Vagina (tissue), 2 donors: ENCODE measurements around the gene PLBD1. TPM values are rescaled to one million over a fixed set of nuclear protein-coding genes. Genes with fewer than 3 reads are reported as not detected.

Experiments used
- DNase-seq, 2 donors: peaks; one replicate each; pipeline ENCODE4 v3.0.0-alpha.2; 2017; ENCODE audit errors: extremely low spot score in 2 of 2
- H3K27ac ChIP-seq: fragments of 200-600 bp; sonication (generic); one replicate; pipeline ENCODE4 v1.5.1; 2019
- H3K27me3 ChIP-seq: fragments of 200-600 bp; sonication (generic); one replicate; pipeline ENCODE4 v1.5.1; 2019
- H3K36me3 ChIP-seq, 2 donors: fragments of 200-600 bp; sonication (generic); one replicate each; pipeline ENCODE4 v1.5.1; 2017 to 2019
- H3K4me1 ChIP-seq: fragments of 200-600 bp; sonication (generic); one replicate; pipeline ENCODE4 v1.5.1; 2019
- H3K4me3 ChIP-seq, 2 donors: fragments of 200-600 bp; sonication (generic); 1 replicate in 1 of 2; 2 replicates in 1 of 2; pipeline ENCODE4 v1.5.1; 2016 to 2019
- H3K9me3 ChIP-seq: fragments of 200-600 bp; sonication (generic); one replicate; pipeline ENCODE4 v1.5.1; 2019
- CTCF ChIP-seq, 3 experiments: fragments of 450-650 bp in 2 of 3; fragments of 200-600 bp in 1 of 3; sonication (generic) in 1 of 3; IDR thresholded peaks; one replicate each; pipeline ENCODE4 v1.5.1; 2017 to 2019; ENCODE audit warnings: antibody characterized with exemption in 3 of 3, mild to moderate bottlenecking in 2 of 3, moderate library complexity in 2 of 3
- POLR2A ChIP-seq, 2 donors: fragments of 450-650 bp; IDR thresholded peaks; one replicate each; pipeline ENCODE4 v1.6.1; 2017; ENCODE audit warnings: antibody characterized with exemption in 2 of 2, mild to moderate bottlenecking in 2 of 2, moderate library complexity in 2 of 2
- POLR2AphosphoS5 ChIP-seq, 2 donors: sonication (generic); formaldehyde crosslinking; IDR thresholded peaks; one replicate each; pipeline ENCODE4 v1.9.0; 2017; ENCODE audit warnings: antibody characterized with exemption in 2 of 2, mild to moderate bottlenecking in 2 of 2, low read depth in 1 of 2; ENCODE audit not compliant: insufficient read depth in 1 of 2
- intact Hi-C: fragments of 100-400 bp; cut with DNase I; formaldehyde crosslinking; loops from one replicate; pipeline ENCODE4 v1.15.1; 2023
- total RNA-seq: library from RNA; depleted of rRNA; stranded (reverse); fragments of >200 nt; gene quantifications from one replicate; pipeline ENCODE4 v1.2.3, GENCODE V29; 2016

Gene PLBD1
- total RNA-seq, 1 donor from 2014 or later, result 29.0 TPM

GRCh38 chr12:14514946-14515345 lies 52.7 kb downstream of the PLBD1 start:
- Histone ChIP-seq H3K9me3 (no peaks in the 10 kb centered on the region), H3K27me3 (no peaks in the 10 kb centered on the region), H3K4me3 (no peak overlapping the region), H3K4me1 (no peaks in the 10 kb centered on the region), H3K36me3 (no peaks in the 10 kb centered on the region), H3K27ac (no peak overlapping the region)
- DNase-seq, result no peak
- intact Hi-C loops, result no loop called here
- TF ChIP-seq CTCF (IDR thresholded peaks at IDR 0.05) (no peak), POLR2AphosphoS5 (IDR thresholded peaks at IDR 0.05; ENCODE audit: insufficient read depth in 1 of 2, low read depth in 1 of 2) (peak in 1 of 2 donors; percentile 41)

- Histone ChIP-seq H3K27me3 (no peaks in the 10 kb centered on the region), H3K4me1 (no peaks in the 10 kb centered on the region), H3K9me3 (no peaks in the 10 kb centered on the region), H3K36me3 (no peaks in the 10 kb centered on the region), H3K27ac (no peak overlapping the region), H3K4me3 (no peak overlapping the region)
- TF ChIP-seq CTCF (IDR thresholded peaks at IDR 0.05) (peak in 1 of 3 experiments; percentile 17), POLR2A (IDR thresholded peaks at IDR 0.05) (no peak), POLR2AphosphoS5 (IDR thresholded peaks at IDR 0.05; ENCODE audit: insufficient read depth in 1 of 2, low read depth in 1 of 2) (peak in 1 of 2 donors; percentile 72)
- intact Hi-C loops, result no loop called here
- DNase-seq, result no peak
Observed at GRCh38 chr12:14514154-14514842, 53.4 kb downstream of the PLBD1 start.

- intact Hi-C loops, result no loop called here
- no peaks in the 10 kb centered on the region for H3K27me3 ChIP-seq
- no peaks in the 10 kb centered on the region for H3K36me3 ChIP-seq
- no peak overlapping the region for H3K27ac ChIP-seq
- DNase-seq, result no peak
- H3K9me3 ChIP-seq, result no peaks in the 10 kb centered on the region
- no peak overlapping the region for H3K4me3 ChIP-seq
- TF ChIP-seq CTCF (IDR thresholded peaks at IDR 0.05) (no peak), POLR2A (IDR thresholded peaks at IDR 0.05) (no peak), POLR2AphosphoS5 (IDR thresholded peaks at IDR 0.05; ENCODE audit: insufficient read depth in 1 of 2, low read depth in 1 of 2) (no peak)
- no peaks in the 10 kb centered on the region for H3K4me1 ChIP-seq
Observed at GRCh38 chr12:14510574-14510973, 57.1 kb downstream of the PLBD1 start.

- H3K27me3 ChIP-seq, result no peaks in the 10 kb centered on the region
- no peak overlapping the region for H3K4me3 ChIP-seq
- TF ChIP-seq POLR2A (IDR thresholded peaks at IDR 0.05) (no peak), CTCF (IDR thresholded peaks at IDR 0.05) (no peak), POLR2AphosphoS5 (IDR thresholded peaks at IDR 0.05; ENCODE audit: insufficient read depth in 1 of 2, low read depth in 1 of 2) (no peak)
- no peaks in the 10 kb centered on the region for H3K9me3 ChIP-seq
- no peak for DNase-seq
- intact Hi-C loops, result no loop called here
- H3K4me1 ChIP-seq, result no peaks in the 10 kb centered on the region
- H3K27ac ChIP-seq, result no peak overlapping the region
- peaks cover 0 to 12% of the 10 kb centered on the region in 2 donors for H3K36me3 ChIP-seq
Observed at GRCh38 chr12:14505626-14506596, 61.8 kb downstream of the PLBD1 start.
